Right forelimb (tissue), 1 donor: Measurements from ENCODE around the gene KIF21A.
"Not testable (repeated sequence)": the region's sequence is repeated elsewhere in the genome, so short reads cannot be mapped to it uniquely, and the experiment has no call there.

Experiments
- DNase-seq: peaks from one replicate; pipeline ENCODE4 v3.0.0-alpha.2; 2018

Gene KIF21A

GRCh38 chr12:39343665-39344064, 99.3 kb downstream of the KIF21A start:
- DNase-seq, result no peak

DNA sequence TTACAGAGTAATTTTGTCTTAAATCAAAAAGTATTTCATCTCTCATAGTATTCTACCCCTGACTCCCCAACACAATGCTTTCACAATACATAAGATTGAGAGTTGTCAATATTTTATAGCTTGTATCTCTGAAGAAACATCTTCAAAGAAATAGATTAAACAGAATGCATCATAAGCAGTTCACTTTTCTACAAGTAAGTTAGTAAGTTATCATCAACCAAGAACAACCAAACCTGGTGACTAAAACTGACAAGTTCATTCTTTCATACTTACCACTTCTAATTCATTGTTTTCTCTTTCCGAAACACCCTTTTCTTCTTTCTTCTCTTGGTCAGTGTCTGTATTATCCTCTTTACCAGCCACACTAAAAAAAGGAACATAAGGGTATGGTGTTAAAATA, 101.2 kb downstream of the KIF21A start:
- no peak for DNase-seq

GRCh38 chr12:39341179-39341578, 101.7 kb downstream of the KIF21A start:
- no peak for DNase-seq

DNA sequence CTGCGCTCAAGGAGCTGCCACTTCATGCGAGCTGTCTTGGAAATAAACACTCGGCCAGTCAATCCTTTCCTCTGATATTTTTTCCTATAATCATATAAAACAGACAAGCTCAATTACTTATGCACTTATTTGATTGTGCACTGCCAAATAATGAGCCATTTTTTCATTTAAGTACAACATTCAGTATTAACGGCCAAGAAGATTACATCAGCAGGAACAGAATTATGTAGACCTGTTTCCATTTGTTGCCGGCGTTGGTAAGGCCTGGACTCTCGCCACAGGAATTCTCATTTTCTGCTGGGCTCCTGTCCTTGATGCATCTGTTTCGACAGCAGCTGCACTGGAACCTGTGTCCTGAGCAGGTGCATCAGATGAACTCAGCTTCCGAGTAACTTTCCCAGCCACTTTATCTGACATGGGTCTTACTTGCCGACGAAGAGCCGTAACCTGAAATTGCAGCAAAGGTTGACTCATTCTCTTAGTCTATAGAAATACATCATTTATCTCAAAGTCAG, 110.2 kb downstream of the KIF21A start:
- no peak for DNase-seq

GRCh38 chr12:39331539-39332261, 111.2 kb downstream of the KIF21A start:
- DNase-seq, result no peak

GRCh38 chr12:39329876-39330275, 113.0 kb downstream of the KIF21A start:
- DNase-seq, result no peak

- DNase-seq, result no peak
Observed at GRCh38 chr12:39329018-39329417, 113.9 kb downstream of the KIF21A start.

GRCh38 chr12:39327965-39328364, 115.0 kb downstream of the KIF21A start:
- DNase-seq, result no peak

- no peak for DNase-seq
Observed at GRCh38 chr12:39327510-39327909, 115.4 kb downstream of the KIF21A start.

GRCh38 chr12:39319180-39319579, 123.7 kb downstream of the KIF21A start:
- DNase-seq, result no peak

DNA sequence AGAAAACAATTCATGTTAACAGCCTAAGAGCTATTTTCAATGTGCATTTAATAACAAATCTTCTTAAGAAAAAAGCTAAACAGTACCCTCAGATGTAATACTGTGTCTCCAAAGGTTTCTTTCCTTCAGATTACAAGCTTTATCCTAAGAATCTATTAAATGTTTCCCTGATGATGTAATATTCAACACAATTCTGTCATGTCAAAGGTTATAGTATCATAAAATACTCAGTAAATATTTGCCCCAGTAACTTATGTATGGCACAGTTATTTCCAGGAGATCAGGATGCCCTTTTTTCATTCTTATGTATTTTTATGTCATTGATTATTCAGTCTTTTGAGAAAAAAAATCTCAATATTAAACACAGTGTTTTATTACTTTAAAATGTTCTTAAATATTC, 128.4 kb downstream of the KIF21A start:
- no peak for DNase-seq

- DNase-seq, result no peak
Observed at GRCh38 chr12:39309516-39309915, 133.4 kb downstream of the KIF21A start.

DNA sequence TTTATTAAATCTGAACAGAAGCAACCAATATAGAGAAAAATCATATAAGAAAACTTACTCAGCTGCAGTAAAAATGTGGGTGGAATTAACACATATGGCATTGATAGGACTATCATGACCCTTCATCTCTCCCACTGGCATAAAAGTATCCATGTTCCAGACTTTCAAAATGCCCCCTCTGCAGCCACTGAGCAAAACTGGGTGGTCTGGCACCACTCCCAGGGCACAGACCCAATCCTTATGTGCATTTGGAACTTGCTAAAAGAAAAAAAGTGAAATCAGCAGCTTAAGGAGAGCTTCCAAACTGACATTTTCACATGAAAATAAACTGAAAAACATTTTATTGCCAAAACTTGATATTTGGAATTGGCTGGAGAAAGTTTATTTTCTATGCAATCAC, 141.5 kb downstream of the KIF21A start:
- DNase-seq, result no peak

DNA sequence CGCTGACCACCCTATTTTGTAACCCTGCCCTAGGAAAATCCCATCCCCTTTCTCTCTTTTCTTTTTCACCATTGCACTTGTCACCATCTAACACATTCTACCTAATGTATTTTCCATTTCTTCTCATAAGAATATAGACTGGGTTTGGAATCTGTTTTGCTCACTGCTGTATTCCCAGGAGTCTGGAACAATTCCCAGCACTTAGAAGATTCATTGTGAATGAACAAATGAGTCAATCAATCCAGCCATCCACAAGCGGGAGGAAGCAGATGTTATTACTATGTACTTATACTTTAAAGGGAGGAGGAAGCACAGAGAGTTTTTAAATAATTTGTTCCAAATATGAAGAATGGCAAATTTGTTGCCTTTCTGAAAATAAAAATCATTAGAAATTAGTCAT, 142.1 kb downstream of the KIF21A start:
- no peak for DNase-seq

- no peak for DNase-seq
Observed at GRCh38 chr12:39297891-39298290, 145.0 kb downstream of the KIF21A start.

GRCh38 chr12:39296496-39296895, 146.4 kb downstream of the KIF21A start:
- DNase-seq, result no peak

- DNase-seq, result not testable (repeated sequence)
Observed at GRCh38 chr12:39295593-39295992, 147.3 kb downstream of the KIF21A start.

DNA sequence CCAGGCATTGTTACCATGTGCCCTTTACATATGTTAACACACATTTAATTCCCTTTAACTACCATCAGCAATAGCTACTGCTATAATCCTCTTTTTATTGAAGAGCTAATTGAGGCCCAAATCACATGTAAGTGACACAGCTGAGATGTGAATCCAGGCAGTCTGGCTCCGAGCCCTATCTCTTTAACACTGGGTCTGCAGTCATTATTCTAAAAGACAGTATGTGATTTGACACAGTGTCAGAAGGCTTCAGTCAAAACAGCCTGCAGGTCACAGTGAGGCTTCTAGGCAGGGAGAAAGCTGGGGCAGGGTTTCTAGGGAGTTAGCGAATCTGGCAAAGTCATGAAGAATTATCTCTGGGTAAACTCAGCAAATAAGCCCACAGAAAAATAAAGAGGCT, 148.2 kb downstream of the KIF21A start:
- no peak for DNase-seq

GRCh38 chr12:39292125-39292630, 150.7 kb downstream of the KIF21A start:
- DNase-seq, result no peak

DNA sequence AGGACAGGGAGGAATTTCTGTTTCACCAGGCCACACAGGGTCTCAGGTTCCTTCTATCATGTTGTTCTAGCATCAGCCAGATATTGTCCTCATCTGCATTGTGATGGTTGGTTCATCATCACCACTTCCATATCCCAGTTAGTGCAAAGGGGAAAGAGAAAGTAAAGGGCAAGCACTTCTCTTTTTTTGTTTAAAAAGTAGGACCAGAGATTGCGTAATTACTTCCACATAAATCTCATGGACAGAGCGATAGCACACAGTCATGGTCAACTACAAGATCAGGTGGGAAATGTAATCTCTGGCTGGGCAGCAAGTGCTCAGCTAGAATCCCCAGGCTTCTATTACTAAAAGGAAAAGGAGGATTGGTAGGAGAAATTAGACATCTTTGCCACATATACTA, 155.1 kb downstream of the KIF21A start:
- no peak for DNase-seq

DNA sequence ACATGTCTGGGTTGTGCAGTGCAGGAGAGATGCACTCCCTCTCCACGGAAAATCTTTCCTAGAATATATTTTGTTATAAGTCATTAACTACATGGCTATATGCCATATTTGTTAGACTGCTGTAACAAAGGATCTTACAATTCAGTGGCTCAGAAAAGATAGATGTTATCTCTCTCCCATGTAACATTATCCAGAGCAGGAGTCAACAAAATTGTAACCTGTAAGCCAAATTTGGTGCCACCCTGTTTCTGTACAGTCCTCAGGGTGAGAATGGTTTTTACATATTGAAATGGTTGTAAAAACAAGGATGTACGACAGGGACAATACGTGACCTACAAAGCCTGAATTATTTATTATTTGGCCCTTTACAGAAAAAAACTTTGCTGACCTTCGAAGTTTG, 155.5 kb downstream of the KIF21A start:
- no peak for DNase-seq

DNA sequence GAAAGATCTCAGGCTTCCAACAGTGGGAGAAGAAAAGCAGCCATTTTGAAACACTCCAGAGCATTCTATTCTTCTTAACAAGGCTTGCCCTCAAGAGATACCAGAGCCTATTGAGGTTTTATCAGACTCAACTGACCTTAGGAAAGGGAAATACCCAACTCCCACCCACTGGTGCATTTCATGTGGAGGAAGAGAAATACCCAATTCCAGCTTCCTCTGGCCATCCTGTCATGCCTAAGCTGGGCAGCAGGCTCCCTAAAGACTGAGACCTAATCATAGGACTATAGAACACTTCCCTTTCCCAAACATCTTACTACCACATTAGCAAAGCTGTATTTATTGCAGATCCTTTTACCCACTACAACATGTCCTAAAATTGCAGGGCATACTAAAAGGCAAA, 164.5 kb downstream of the KIF21A start:
- no peak for DNase-seq

GRCh38 chr12:39277416-39277815, 165.5 kb downstream of the KIF21A start:
- no peak for DNase-seq

DNA sequence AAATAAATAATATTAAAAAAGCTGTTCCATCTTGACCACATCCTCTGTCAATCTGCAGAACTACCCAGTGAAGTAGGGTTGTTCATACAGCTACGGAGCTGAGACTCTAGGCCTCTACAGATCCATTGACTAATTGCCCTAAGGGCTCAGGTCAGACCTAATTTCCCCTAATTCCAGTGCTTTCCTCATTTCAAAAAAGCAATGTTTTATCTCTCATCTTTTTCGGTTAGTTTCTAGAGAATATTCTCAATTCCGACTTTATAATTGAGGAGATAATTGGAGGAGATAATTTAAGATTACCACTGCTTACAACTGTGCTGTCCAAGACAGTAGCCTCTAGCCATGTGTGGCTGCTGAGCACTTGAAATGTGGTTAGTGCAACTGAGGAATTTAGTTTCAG, 167.1 kb downstream of the KIF21A start:
- no peak for DNase-seq
